ENCODE data around the gene TYW1. TPM values are rescaled to one million over a fixed set of nuclear protein-coding genes. Genes with fewer than 3 reads are reported as not detected.
"Not testable (repeated sequence)": the region's sequence is repeated elsewhere in the genome, so short reads cannot be mapped to it uniquely, and the experiment has no call there.

The TYW1 gene
- total RNA-seq, 1 donor from 2014 or later, result 18.9 TPM

GRCh38 chr7:66994051-66994450, 2.6 kb upstream of the TYW1 start:
- DNase-seq (ENCODE audit: low spot score), result not testable (repeated sequence)

GRCh38 chr7:66994691-66995049, 2.0 kb upstream of the TYW1 start:
- not testable (repeated sequence) for DNase-seq (ENCODE audit: low spot score)

- DNase-seq (ENCODE audit: low spot score), result peak; percentile 96
Measured at GRCh38 chr7:66995050-66995776, 1.4 kb upstream of the TYW1 start, which contains the start of gene SBDS. Gene SBDS (minus strand): TSS chr7:66995586. CDS start chr7:66995417, 169 bp downstream.

- DNase-seq (ENCODE audit: low spot score), result not testable (repeated sequence)
Measured at GRCh38 chr7:67000601-67001258, 4.1 kb downstream of the TYW1 start.

- not testable (repeated sequence) for DNase-seq (ENCODE audit: low spot score)
Measured at GRCh38 chr7:67004145-67004544, 7.5 kb downstream of the TYW1 start.

GRCh38 chr7:67006965-67007364, 10.3 kb downstream of the TYW1 start:
- DNase-seq (ENCODE audit: low spot score), result no peak

GRCh38 chr7:67008260-67008659, 11.6 kb downstream of the TYW1 start:
- DNase-seq (ENCODE audit: low spot score), result no peak

GRCh38 chr7:67009677-67010076, 13.0 kb downstream of the TYW1 start:
- DNase-seq (ENCODE audit: low spot score), result not testable (repeated sequence)

- not testable (repeated sequence) for DNase-seq (ENCODE audit: low spot score)
Measured at GRCh38 chr7:67014076-67014622, 17.5 kb downstream of the TYW1 start.

- not testable (repeated sequence) for DNase-seq (ENCODE audit: low spot score)
Measured at GRCh38 chr7:67017971-67018370, 21.3 kb downstream of the TYW1 start.

- no peak for DNase-seq (ENCODE audit: low spot score)
Measured at GRCh38 chr7:67018940-67019339, 22.3 kb downstream of the TYW1 start.

GRCh38 chr7:67019562-67020390, 23.1 kb downstream of the TYW1 start:
- no peak for DNase-seq (ENCODE audit: low spot score)

- DNase-seq (ENCODE audit: low spot score), result no peak
Measured at GRCh38 chr7:67021260-67021659, 24.6 kb downstream of the TYW1 start.

GRCh38 chr7:67022511-67022910, 25.9 kb downstream of the TYW1 start:
- DNase-seq (ENCODE audit: low spot score), result no peak

- DNase-seq (ENCODE audit: low spot score), result not testable (repeated sequence)
Measured at GRCh38 chr7:67025459-67025858, 28.8 kb downstream of the TYW1 start.

- DNase-seq (ENCODE audit: low spot score), result not testable (repeated sequence)
Measured at GRCh38 chr7:67031685-67032084, 35.1 kb downstream of the TYW1 start.

- DNase-seq (ENCODE audit: low spot score), result no peak
Measured at GRCh38 chr7:67033251-67033650, 36.6 kb downstream of the TYW1 start.

- not testable (repeated sequence) for DNase-seq (ENCODE audit: low spot score)
Measured at GRCh38 chr7:67036432-67037395, 40.1 kb downstream of the TYW1 start.

GRCh38 chr7:67040832-67041231, 44.2 kb downstream of the TYW1 start:
- not testable (repeated sequence) for DNase-seq (ENCODE audit: low spot score)
